Activated naive CD8-positive, alpha-beta T cell (primary cell): ENCODE results near the gene GFOD2.

ENCODE experiments used
- H3K27ac Mint-ChIP-seq: one replicate; pipeline ENCODE4 v1.8.0; 2021; ENCODE audit warnings: mixed read lengths
- H3K27me3 Mint-ChIP-seq: one replicate; pipeline ENCODE4 v1.8.0; 2021; ENCODE audit warnings: mixed read lengths
- H3K36me3 Mint-ChIP-seq: one replicate; pipeline ENCODE4 v1.8.0; 2021; ENCODE audit warnings: mixed read lengths
- H3K4me1 Mint-ChIP-seq: one replicate; pipeline ENCODE4 v1.8.0; 2021; ENCODE audit warnings: low read depth, mixed read lengths
- H3K4me3 Mint-ChIP-seq: one replicate; pipeline ENCODE4 v1.8.0; 2021; ENCODE audit warnings: mild to moderate bottlenecking, mixed read lengths
- H3K9me3 Mint-ChIP-seq: one replicate; pipeline ENCODE4 v1.8.0; 2021; ENCODE audit warnings: low read depth, mixed read lengths

Gene GFOD2

GRCh38 chr16:67723151-67723910 lies 4.2 kb upstream of the GFOD2 start:
- Mint-ChIP-seq H3K4me3 (no peak overlapping the region), H3K4me1 (peaks cover 13% of the 10 kb centered on the region), H3K27ac (no peak overlapping the region)

GRCh38 chr16:67720236-67720635 lies 1.1 kb upstream of the GFOD2 start:
- Mint-ChIP-seq H3K27me3 (no peaks in the 10 kb centered on the region), H3K4me3 (peak overlapping the region; percentile 95), H3K9me3 (no peaks in the 10 kb centered on the region), H3K27ac (peak overlapping the region; percentile 98), H3K36me3 (peaks cover 7% of the 10 kb centered on the region), H3K4me1 (peaks cover 29% of the 10 kb centered on the region)

More at GRCh38 chr16:67723151-67723910, 4.2 kb upstream of the GFOD2 start:
- no peaks in the 10 kb centered on the region for H3K27me3 Mint-ChIP-seq
- H3K9me3 Mint-ChIP-seq: no peaks in the 10 kb centered on the region
- peaks cover 2% of the 10 kb centered on the region for H3K36me3 Mint-ChIP-seq

GRCh38 chr16:67719778-67720144 lies 645 bp upstream of the GFOD2 start:
- Mint-ChIP-seq H3K4me3 (peak overlapping the region; percentile 95), H3K36me3 (peaks cover 7% of the 10 kb centered on the region), H3K27ac (peak overlapping the region; percentile 98), H3K4me1 (peaks cover 29% of the 10 kb centered on the region), H3K9me3 (no peaks in the 10 kb centered on the region), H3K27me3 (no peaks in the 10 kb centered on the region)

GRCh38 chr16:67718668-67719047 lies 458 bp downstream of the GFOD2 start:
- peak overlapping the region; percentile 95 for H3K4me3 Mint-ChIP-seq
- H3K4me1 Mint-ChIP-seq: peaks cover 31% of the 10 kb centered on the region
- peak overlapping the region; percentile 6 for H3K27ac Mint-ChIP-seq
- peaks cover 7% of the 10 kb centered on the region for H3K36me3 Mint-ChIP-seq
- H3K9me3 Mint-ChIP-seq: no peaks in the 10 kb centered on the region
- no peaks in the 10 kb centered on the region for H3K27me3 Mint-ChIP-seq

GRCh38 chr16:67716097-67716496 lies 3.0 kb downstream of the GFOD2 start:
- Mint-ChIP-seq H3K4me3 (peak overlapping the region; percentile 9), H3K4me1 (peaks cover 33% of the 10 kb centered on the region), H3K9me3 (no peaks in the 10 kb centered on the region), H3K36me3 (peaks cover 7% of the 10 kb centered on the region), H3K27me3 (no peaks in the 10 kb centered on the region), H3K27ac (no peak overlapping the region)

GRCh38 chr16:67714522-67714921 lies 4.6 kb downstream of the GFOD2 start:
- peaks cover 25% of the 10 kb centered on the region for H3K4me1 Mint-ChIP-seq

GRCh38 chr16:67713647-67714273 lies 5.4 kb downstream of the GFOD2 start:
- Mint-ChIP-seq H3K4me1 (peaks cover 25% of the 10 kb centered on the region), H3K9me3 (no peaks in the 10 kb centered on the region), H3K4me3 (no peak overlapping the region), H3K27me3 (no peaks in the 10 kb centered on the region), H3K36me3 (peaks cover 7% of the 10 kb centered on the region), H3K27ac (no peak overlapping the region)

More at GRCh38 chr16:67714522-67714921, 4.6 kb downstream of the GFOD2 start:
- no peaks in the 10 kb centered on the region for H3K9me3 Mint-ChIP-seq
- H3K27ac Mint-ChIP-seq: no peak overlapping the region
- no peaks in the 10 kb centered on the region for H3K27me3 Mint-ChIP-seq
- H3K36me3 Mint-ChIP-seq: peaks cover 7% of the 10 kb centered on the region
- no peak overlapping the region for H3K4me3 Mint-ChIP-seq

GRCh38 chr16:67710607-67711006 lies 8.5 kb downstream of the GFOD2 start:
- Mint-ChIP-seq H3K9me3 (no peaks in the 10 kb centered on the region), H3K4me1 (peaks cover 6% of the 10 kb centered on the region), H3K27ac (no peak overlapping the region), H3K27me3 (no peaks in the 10 kb centered on the region), H3K4me3 (no peak overlapping the region), H3K36me3 (no peaks in the 10 kb centered on the region)

GRCh38 chr16:67709050-67709449 lies 10.1 kb downstream of the GFOD2 start:
- Mint-ChIP-seq H3K4me1 (peaks cover 12% of the 10 kb centered on the region), H3K9me3 (no peaks in the 10 kb centered on the region), H3K36me3 (no peaks in the 10 kb centered on the region), H3K4me3 (no peak overlapping the region), H3K27me3 (no peaks in the 10 kb centered on the region), H3K27ac (no peak overlapping the region)

GRCh38 chr16:67708368-67708771 lies 10.7 kb downstream of the GFOD2 start:
- Mint-ChIP-seq H3K9me3 (no peaks in the 10 kb centered on the region), H3K27me3 (no peaks in the 10 kb centered on the region), H3K4me3 (no peak overlapping the region), H3K4me1 (peaks cover 19% of the 10 kb centered on the region), H3K27ac (no peak overlapping the region), H3K36me3 (no peaks in the 10 kb centered on the region)

GRCh38 chr16:67707790-67708189 lies 11.3 kb downstream of the GFOD2 start:
- Mint-ChIP-seq H3K4me1 (peaks cover 23% of the 10 kb centered on the region), H3K4me3 (no peak overlapping the region), H3K9me3 (no peaks in the 10 kb centered on the region), H3K27me3 (no peaks in the 10 kb centered on the region), H3K36me3 (no peaks in the 10 kb centered on the region), H3K27ac (no peak overlapping the region)

GRCh38 chr16:67707210-67707609 lies 11.9 kb downstream of the GFOD2 start:
- Mint-ChIP-seq H3K4me1 (peaks cover 26% of the 10 kb centered on the region), H3K4me3 (no peak overlapping the region), H3K9me3 (no peaks in the 10 kb centered on the region), H3K36me3 (no peaks in the 10 kb centered on the region), H3K27ac (no peak overlapping the region), H3K27me3 (no peaks in the 10 kb centered on the region)

- H3K4me3 Mint-ChIP-seq: peak overlapping the region; percentile 21
- H3K9me3 Mint-ChIP-seq: no peaks in the 10 kb centered on the region
- H3K27ac Mint-ChIP-seq: peak overlapping the region; percentile 70
- peaks cover 2% of the 10 kb centered on the region for H3K36me3 Mint-ChIP-seq
- no peaks in the 10 kb centered on the region for H3K27me3 Mint-ChIP-seq
- H3K4me1 Mint-ChIP-seq: peaks cover 26% of the 10 kb centered on the region
Measured at GRCh38 chr16:67704110-67704509, 15.0 kb downstream of the GFOD2 start.

GRCh38 chr16:67703626-67704025 lies 15.5 kb downstream of the GFOD2 start:
- H3K9me3 Mint-ChIP-seq: no peaks in the 10 kb centered on the region
- peaks cover 3% of the 10 kb centered on the region for H3K36me3 Mint-ChIP-seq
- H3K27me3 Mint-ChIP-seq: no peaks in the 10 kb centered on the region
- peak overlapping the region; percentile 21 for H3K4me3 Mint-ChIP-seq
- peaks cover 26% of the 10 kb centered on the region for H3K4me1 Mint-ChIP-seq
- H3K27ac Mint-ChIP-seq: peak overlapping the region; percentile 70

GRCh38 chr16:67702130-67702529 lies 17.0 kb downstream of the GFOD2 start:
- H3K27ac Mint-ChIP-seq: no peak overlapping the region
- H3K4me1 Mint-ChIP-seq: peaks cover 27% of the 10 kb centered on the region
- peaks cover 4% of the 10 kb centered on the region for H3K36me3 Mint-ChIP-seq
- no peaks in the 10 kb centered on the region for H3K27me3 Mint-ChIP-seq
- no peaks in the 10 kb centered on the region for H3K9me3 Mint-ChIP-seq
- H3K4me3 Mint-ChIP-seq: no peak overlapping the region
